ENCODE results near the gene DNAJC12. TPM values are rescaled to one million over a fixed set of nuclear protein-coding genes. Genes with fewer than 3 reads are reported as not detected.

The DNAJC12 gene
- total RNA-seq: not detected
- 0.27 TPM for total RNA-seq (2013)

DNA sequence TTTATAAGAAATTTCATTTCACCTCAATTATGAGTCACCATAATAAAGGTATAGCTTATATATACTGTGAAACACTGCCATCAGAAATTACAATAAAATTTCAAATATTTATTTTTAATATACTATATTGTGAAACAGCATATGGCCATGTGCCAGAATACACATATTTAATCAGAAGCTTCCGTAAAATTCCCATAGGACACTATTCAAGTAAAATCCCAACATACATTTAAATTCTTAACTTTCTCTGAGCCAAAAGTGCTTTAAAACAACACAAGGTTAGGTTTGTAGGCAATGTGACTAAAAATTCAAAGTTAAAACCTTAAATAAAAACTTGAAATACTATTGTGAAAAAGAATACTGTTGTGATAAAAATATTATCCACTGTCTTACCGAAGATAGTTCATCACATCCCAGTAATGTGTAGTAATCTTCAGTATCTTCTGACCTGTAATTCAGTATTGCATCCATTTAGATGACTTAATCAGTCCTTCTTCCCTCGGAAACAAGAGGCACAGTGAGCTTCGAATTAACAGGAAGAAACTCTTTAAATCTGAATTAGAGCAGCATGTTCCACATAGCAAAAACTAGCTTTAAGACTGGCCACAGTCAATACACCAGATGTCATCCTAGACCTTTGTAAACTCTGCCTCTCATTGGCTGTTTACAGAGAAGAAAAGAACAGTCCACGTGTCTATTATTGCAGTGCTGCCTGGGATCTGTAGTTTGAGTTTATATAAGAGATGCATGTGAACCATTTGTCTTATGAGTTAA is at the start of gene DNAJC12:
Gene DNAJC12, minus strand, starts transcription at position 648 of the 774 bp plus-strand sequence. Its CDS starts 177 bp downstream, at position 471.
- peak in 2 of 3 donors; percentile 50 to 61 for ATAC-seq
- peak in 1 of 2 donors; percentile 42 for DNase-seq
- H3K4me3 Mint-ChIP-seq: no peak within 1 kb of the TSS
- H3K4me1 ChIP-seq (ENCODE audit: control insufficient read depth, insufficient read depth, low read length): no peaks in the 10 kb centered on the region
- no peaks in the 10 kb centered on the region for H3K9me3 ChIP-seq (ENCODE audit: control insufficient read depth, insufficient read depth, low read length)
- no peak within 1 kb of the TSS for H3K27ac Mint-ChIP-seq
- no peaks in the 10 kb centered on the region for H3K36me3 Mint-ChIP-seq
- no peaks in the 10 kb centered on the region for H3K27me3 ChIP-seq (ENCODE audit: control insufficient read depth, insufficient read depth, low read length)
- no peaks in the 10 kb centered on the region for H3K27me3 Mint-ChIP-seq (ENCODE audit: low read depth in 2 of 2)
- no peaks in the 10 kb centered on the region for H3K9me3 Mint-ChIP-seq
- no peaks in the 10 kb centered on the region for H3K36me3 ChIP-seq (ENCODE audit: control insufficient read depth, insufficient read depth, low read length)
- H3K4me1 Mint-ChIP-seq: no peaks in the 10 kb centered on the region
- intact Hi-C loops (cut with micrococcal nuclease): no loop called here
- no peak within 1 kb of the TSS for H3K27ac ChIP-seq (ENCODE audit: low read length)
- 35% methylated on average over 4 of the region's 5 CpGs for WGBS (ENCODE audit: insufficient coverage)
- H3K4me3 ChIP-seq (ENCODE audit: low read length): no peak within 1 kb of the TSS
- TF ChIP-seq, protein P1, sequence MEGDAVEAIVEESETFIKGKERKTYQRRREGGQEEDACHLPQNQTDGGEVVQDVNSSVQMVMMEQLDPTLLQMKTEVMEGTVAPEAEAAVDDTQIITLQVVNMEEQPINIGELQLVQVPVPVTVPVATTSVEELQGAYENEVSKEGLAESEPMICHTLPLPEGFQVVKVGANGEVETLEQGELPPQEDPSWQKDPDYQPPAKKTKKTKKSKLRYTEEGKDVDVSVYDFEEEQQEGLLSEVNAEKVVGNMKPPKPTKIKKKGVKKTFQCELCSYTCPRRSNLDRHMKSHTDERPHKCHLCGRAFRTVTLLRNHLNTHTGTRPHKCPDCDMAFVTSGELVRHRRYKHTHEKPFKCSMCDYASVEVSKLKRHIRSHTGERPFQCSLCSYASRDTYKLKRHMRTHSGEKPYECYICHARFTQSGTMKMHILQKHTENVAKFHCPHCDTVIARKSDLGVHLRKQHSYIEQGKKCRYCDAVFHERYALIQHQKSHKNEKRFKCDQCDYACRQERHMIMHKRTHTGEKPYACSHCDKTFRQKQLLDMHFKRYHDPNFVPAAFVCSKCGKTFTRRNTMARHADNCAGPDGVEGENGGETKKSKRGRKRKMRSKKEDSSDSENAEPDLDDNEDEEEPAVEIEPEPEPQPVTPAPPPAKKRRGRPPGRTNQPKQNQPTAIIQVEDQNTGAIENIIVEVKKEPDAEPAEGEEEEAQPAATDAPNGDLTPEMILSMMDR (IDR thresholded peaks at IDR 0.05): no peak

DNA sequence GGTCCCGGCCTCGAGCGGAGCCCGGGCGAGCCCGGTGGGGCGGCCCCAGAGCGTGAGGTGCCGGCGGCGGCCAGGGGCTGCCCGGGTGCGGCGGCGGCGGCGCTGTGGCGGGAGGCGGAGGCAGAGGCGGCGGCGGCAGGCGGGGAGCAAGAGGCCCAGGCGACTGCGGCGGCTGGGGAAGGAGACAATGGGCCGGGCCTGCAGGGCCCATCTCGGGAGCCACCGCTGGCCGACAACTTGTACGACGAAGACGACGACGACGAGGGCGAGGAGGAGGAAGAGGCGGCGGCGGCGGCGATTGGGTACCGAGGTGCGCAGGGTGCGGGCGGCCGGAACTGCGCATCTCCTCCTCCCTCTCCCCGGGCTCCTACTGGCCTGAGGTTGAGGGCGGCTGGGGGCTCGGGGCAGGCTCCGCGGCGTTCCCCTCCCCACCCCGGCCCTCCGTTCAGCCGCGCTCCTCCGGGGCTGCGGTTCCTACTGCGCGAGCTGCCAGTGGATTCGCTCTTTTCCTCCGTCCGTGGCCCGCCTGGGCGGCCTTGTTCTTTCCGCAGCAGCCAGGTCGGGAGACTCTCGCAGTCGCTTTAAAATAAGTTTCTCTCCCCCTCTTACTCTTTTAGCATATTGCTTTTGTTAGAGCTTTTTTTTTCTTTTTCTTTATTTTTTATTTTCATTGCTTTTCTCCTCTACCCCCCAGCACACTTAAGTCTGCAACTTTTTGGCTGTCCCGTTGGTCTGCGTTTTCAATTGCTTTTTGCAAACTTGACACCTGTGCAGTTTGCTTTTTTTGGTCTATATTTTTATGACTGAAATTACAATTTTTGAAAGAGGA is 47.1 kb upstream of the DNAJC12 start:
- peak; percentile 64 to 82 (median 69) for ATAC-seq
- peaks cover 30% of the 10 kb centered on the region for H3K36me3 ChIP-seq (ENCODE audit: control insufficient read depth, insufficient read depth, low read length)
- no peaks in the 10 kb centered on the region for H3K9me3 ChIP-seq (ENCODE audit: control insufficient read depth, insufficient read depth, low read length)
- Mint-ChIP-seq H3K9me3 (no peaks in the 10 kb centered on the region), H3K36me3 (peaks cover 12% of the 10 kb centered on the region), H3K27me3 (ENCODE audit: low read depth in 2 of 2) (no peaks in the 10 kb centered on the region), H3K27ac (peak overlapping the region; percentile 95), H3K4me1 (peaks cover 41 to 46% of the 10 kb centered on the region in 2 donors), H3K4me3 (peak overlapping the region; percentile 98)
- TF ChIP-seq, protein P1 (IDR thresholded peaks at IDR 0.05): no peak
- peak overlapping the region; percentile 81 for H3K27ac ChIP-seq (ENCODE audit: low read length)
- H3K4me1 ChIP-seq (ENCODE audit: control insufficient read depth, insufficient read depth, low read length): peaks cover 23% of the 10 kb centered on the region
- intact Hi-C loops (cut with micrococcal nuclease): loop anchor here (1.0 to 5.0 kb wide), 3 partner anchors 30 to 447 kb away; partner anchors contain the start of genes HNRNPH3 and PBLD
- WGBS (ENCODE audit: insufficient coverage): under 1% methylated on average over 73 of the region's 73 CpGs
- H3K4me3 ChIP-seq (ENCODE audit: low read length): peak overlapping the region; percentile 63
- H3K27me3 ChIP-seq (ENCODE audit: control insufficient read depth, insufficient read depth, low read length): no peaks in the 10 kb centered on the region
- peak; percentile 70 to 85 for DNase-seq

DNA sequence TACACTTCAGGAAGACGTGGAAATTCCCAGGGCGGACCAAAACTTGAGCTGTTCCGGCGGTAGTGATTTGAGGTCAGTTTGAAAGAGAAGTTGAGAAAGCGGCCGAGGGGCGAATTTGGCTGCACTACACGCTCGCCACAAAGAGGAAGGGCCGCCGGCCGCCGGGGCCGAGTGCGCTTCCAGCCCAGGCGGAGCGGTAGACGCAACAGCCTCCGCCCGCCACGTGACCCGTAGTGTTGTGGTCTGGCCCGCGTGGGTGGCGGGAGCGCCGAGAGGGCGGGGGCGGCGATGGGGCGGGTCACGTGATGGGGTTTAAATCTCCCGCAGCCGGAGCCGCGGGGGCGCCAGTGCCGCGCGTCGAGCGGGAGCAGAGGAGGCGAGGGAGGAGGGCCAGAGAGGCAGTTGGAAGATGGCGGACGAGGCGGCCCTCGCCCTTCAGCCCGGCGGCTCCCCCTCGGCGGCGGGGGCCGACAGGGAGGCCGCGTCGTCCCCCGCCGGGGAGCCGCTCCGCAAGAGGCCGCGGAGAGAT is 46.4 kb upstream of the DNAJC12 start, which contains the start of gene SIRT1:
Gene SIRT1, plus strand, starts transcription at position 344 of the 529 bp plus-strand sequence. Its CDS starts 66 bp downstream, at position 410.
- no peaks in the 10 kb centered on the region for H3K27me3 Mint-ChIP-seq (ENCODE audit: low read depth in 2 of 2)
- peak; percentile 90 to 95 for DNase-seq
- TF ChIP-seq, protein P1 (IDR thresholded peaks at IDR 0.05): no peak
- H3K27ac ChIP-seq (ENCODE audit: low read length): peak within 1 kb of the TSS; percentile 87
- under 1% methylated on average over 62 of the region's 62 CpGs for WGBS (ENCODE audit: insufficient coverage)
- H3K4me1 Mint-ChIP-seq: peaks cover 37 to 46% of the 10 kb centered on the region in 2 donors
- no peaks in the 10 kb centered on the region for H3K9me3 ChIP-seq (ENCODE audit: control insufficient read depth, insufficient read depth, low read length)
- H3K4me1 ChIP-seq (ENCODE audit: control insufficient read depth, insufficient read depth, low read length): peaks cover 23% of the 10 kb centered on the region
- peak within 1 kb of the TSS; percentile 98 for H3K4me3 Mint-ChIP-seq
- peak within 1 kb of the TSS; percentile 63 for H3K4me3 ChIP-seq (ENCODE audit: low read length)
- intact Hi-C loops (cut with micrococcal nuclease): loop anchor here (1.0 to 2.0 kb wide), 2 partner anchors 30 to 190 kb away; no protein-coding TSS in a partner anchor
- H3K36me3 ChIP-seq (ENCODE audit: control insufficient read depth, insufficient read depth, low read length): peaks cover 24% of the 10 kb centered on the region
- peak within 1 kb of the TSS; percentile 95 for H3K27ac Mint-ChIP-seq
- no peaks in the 10 kb centered on the region for H3K9me3 Mint-ChIP-seq
- ATAC-seq: peak; percentile 74 to 87 (median 79)
- H3K36me3 Mint-ChIP-seq: peaks cover 12% of the 10 kb centered on the region
- H3K27me3 ChIP-seq (ENCODE audit: control insufficient read depth, insufficient read depth, low read length): no peaks in the 10 kb centered on the region

All from natural killer cell (primary cell).